Measurements from ENCODE around the gene CDC42BPA.
"Not testable (repeated sequence)": the region's sequence is repeated elsewhere in the genome, so short reads cannot be mapped to it uniquely, and the experiment has no call there.

The CDC42BPA gene

GRCh38 chr1:227125929-227126545 lies 192.3 kb downstream of the CDC42BPA start:
- DNase-seq (ENCODE audit: low read depth): no peak

- no peak for DNase-seq (ENCODE audit: low read depth)
These were observed 193.8 kb downstream of the CDC42BPA start for GRCh38 chr1:227124473-227124872.

GRCh38 chr1:227120826-227121225 lies 197.5 kb downstream of the CDC42BPA start:
- no peak for DNase-seq (ENCODE audit: low read depth)

DNA sequence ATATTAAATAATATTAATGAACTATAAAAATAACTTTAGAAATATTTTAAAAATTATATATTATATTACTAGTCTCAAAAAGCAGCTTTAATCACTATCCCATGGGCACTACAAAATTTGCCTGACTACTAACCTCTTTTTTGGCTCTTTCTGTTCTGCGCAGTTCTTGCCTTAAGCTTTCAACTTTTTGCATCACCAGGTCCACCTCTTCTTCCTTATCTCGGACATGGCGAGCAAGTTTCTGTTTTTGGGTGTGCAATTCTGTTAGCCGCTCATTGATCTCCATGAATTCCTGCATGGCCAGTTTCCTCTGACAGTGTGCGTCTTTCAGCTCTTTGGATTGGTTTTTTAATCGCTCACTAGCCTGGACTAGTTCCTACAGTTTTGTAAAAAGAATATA lies 205.8 kb downstream of the CDC42BPA start:
- DNase-seq (ENCODE audit: low read depth): no peak

DNA sequence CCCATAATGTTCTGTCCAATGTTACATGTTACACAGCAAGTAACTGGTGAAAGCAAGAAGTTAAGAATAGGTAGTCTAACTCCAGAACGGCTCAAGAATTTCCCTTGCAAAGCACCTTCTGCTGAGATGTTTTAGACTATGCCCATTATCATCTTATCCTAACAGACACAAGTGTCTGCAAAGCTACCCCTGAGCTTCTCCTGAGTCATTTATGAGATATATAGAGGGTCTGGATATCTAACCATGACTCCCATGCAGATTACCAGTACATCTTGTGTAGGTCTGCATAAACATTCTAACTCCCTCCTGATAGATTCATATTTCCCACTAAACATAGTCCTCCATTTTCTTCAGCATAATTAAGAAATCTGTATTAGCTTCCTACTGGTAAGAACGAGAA lies 206.5 kb downstream of the CDC42BPA start:
- no peak for DNase-seq (ENCODE audit: low read depth)

DNA sequence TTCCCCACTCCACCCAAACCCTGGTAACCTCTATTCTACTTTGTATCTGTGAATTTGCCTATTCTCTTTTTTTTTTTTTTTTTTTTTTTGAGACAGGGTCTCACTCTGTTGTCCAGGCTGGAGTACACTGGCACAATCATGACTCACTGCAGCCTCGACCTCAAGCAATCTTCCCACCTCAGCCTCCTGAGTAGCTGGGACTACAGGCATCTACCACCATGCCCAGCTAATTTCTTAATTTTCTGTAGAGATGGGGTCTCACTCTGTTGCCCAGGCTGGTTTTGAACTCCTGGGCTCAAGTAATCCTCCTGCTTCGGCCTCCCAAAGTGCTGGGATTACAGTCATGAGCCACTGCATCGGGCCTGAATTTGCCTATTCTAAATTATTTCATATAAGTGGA lies 213.0 kb downstream of the CDC42BPA start:
- not testable (repeated sequence) for DNase-seq (ENCODE audit: low read depth)

GRCh38 chr1:227102056-227102455 lies 216.2 kb downstream of the CDC42BPA start:
- no peak for DNase-seq (ENCODE audit: low read depth)

- no peak for DNase-seq (ENCODE audit: low read depth)
These were observed 223.9 kb downstream of the CDC42BPA start for GRCh38 chr1:227094249-227094966.

GRCh38 chr1:227093309-227093708 lies 225.0 kb downstream of the CDC42BPA start:
- no peak for DNase-seq (ENCODE audit: low read depth)

DNA sequence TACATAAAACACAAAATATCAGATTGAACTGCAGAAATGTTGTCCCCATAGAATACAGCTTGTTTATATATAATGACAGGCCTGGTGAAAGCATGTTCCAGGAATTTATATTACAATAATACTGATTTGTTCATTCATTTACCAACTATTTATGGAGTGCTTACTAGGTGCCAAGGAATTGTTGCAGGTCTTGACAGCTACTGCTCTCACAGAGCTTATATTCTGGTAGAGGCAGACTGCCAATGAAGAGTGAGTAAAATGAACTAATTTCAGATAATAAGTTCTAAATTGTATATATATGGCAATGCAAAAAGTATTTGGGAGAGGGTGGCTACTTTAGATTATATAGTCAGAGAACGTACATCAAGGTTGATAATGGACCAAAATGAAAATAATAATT lies 226.2 kb downstream of the CDC42BPA start:
- DNase-seq (ENCODE audit: low read depth): no peak

- DNase-seq (ENCODE audit: low read depth): no peak
These were observed 231.7 kb downstream of the CDC42BPA start for GRCh38 chr1:227086636-227087035.

DNA sequence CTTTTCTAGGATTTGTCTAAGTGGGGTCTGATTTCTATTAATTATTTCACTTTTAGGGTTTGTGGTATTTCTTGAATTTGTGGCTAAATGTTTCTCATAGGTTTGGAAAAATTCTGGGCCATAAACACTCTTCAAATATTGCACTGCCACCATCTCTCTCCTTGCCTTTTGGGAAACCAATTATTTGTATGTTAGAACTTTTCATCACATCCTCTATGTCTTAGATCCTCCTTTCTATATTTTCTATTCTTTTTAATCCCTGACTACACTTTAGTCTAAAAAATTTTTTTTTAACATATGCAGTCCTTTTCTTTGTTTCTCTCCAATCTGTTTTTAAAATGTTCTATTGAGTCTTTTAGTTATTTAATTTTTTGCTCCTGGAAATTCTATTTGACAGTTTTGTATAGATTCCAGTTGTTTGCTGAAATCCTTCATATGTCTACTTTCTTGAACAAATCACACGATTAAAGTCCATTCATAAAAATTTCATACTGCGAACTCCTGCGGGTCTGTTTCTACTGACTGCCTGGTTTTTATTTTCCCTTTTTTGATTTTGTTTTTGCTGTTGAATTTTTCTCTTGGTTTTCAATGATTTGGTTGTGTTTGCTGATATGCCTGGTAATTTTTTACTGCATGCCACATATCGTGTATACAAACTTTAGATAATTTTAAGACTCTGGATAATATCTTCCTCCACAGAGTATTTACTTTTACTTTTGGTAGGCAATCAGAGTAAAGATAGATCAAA lies 235.1 kb downstream of the CDC42BPA start:
- DNase-seq (ENCODE audit: low read depth): no peak

GRCh38 chr1:227077783-227078182 lies 240.5 kb downstream of the CDC42BPA start:
- no peak for DNase-seq (ENCODE audit: low read depth)

- no peak for DNase-seq (ENCODE audit: low read depth)
These were observed 244.5 kb downstream of the CDC42BPA start for GRCh38 chr1:227073786-227074185.

GRCh38 chr1:227072991-227073390 lies 245.3 kb downstream of the CDC42BPA start:
- DNase-seq (ENCODE audit: low read depth): no peak

GRCh38 chr1:227071895-227072587 lies 246.3 kb downstream of the CDC42BPA start:
- DNase-seq (ENCODE audit: low read depth): no peak

GRCh38 chr1:227070638-227071285 lies 247.5 kb downstream of the CDC42BPA start:
- no peak for DNase-seq (ENCODE audit: low read depth)

DNA sequence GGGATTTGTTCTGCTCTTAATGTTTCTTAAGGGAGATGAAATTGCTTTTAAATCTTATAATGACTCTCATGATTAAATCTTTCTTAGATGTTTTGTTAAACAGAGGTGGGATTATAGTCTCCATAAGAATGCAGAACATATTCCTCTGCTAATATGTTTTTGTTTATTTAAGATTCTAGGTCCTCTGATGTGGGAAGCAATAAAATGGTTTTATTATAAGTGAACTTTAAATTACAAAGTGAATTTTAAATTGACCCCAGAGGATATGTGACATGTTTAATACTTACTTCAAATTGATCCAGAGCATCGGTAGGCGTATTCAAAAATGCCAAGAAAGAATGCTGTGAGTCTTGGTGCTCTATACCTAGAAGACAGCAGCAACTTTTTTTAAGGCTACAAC lies 248.8 kb downstream of the CDC42BPA start:
- DNase-seq (ENCODE audit: low read depth): no peak

- DNase-seq (ENCODE audit: low read depth): no peak
These were observed 249.4 kb downstream of the CDC42BPA start for GRCh38 chr1:227068883-227069282.

DNA sequence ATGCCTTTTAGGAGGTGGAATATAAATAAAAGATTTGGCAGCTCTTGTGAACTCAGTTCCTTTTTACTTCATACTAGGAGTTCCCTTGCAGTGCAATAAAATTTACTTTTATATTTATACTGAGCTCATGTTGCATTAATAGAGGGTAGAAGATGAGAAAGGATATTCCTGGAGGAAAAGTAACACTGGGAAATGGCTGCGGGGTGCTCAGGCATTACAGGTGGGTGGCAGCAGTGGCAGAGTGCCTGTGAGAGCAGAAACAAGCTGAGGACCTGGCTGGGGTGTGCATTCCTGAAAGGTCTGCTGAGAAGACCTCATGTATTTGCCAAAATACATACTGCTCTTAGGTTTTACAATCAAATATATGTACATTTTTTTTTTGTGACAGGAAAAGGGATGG lies 251.3 kb downstream of the CDC42BPA start:
- DNase-seq (ENCODE audit: low read depth): no peak

DNA sequence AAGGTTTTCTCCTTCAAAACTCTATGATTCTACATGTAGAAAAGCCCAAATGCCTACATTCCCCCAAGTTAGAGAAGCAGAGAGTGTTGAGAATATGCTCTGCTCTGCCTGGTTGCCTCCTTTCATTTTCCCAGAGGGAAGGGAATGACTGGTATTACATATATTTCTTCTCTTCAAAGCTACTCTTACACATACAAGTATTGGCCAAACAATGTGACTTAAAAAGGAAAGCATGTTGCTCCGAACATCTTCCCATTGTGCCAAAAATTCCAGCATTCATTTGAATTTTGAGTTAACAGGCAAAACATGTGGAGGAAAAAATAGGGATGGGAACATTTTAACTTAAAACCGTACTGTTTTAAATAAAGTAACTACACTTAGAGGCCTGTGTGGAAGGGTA lies 253.0 kb downstream of the CDC42BPA start:
- DNase-seq (ENCODE audit: low read depth): no peak

- no peak for DNase-seq (ENCODE audit: low read depth)
These were observed 256.0 kb downstream of the CDC42BPA start for GRCh38 chr1:227062306-227062705.
